HG02763 (cell line): Measurements from ENCODE around the gene CCDC71L.
"Not testable (repeated sequence)": the region's sequence is repeated elsewhere in the genome, so short reads cannot be mapped to it uniquely, and the experiment has no call there.

Experiments
- ATAC-seq: cut with Tn5 transposase; IDR thresholded peaks from one replicate; pipeline ENCODE4 v1.9.1; 2021; ENCODE audit warnings: mild to moderate bottlenecking, moderate library complexity; ENCODE audit not compliant: unreplicated experiment

CCDC71L gene

DNA sequence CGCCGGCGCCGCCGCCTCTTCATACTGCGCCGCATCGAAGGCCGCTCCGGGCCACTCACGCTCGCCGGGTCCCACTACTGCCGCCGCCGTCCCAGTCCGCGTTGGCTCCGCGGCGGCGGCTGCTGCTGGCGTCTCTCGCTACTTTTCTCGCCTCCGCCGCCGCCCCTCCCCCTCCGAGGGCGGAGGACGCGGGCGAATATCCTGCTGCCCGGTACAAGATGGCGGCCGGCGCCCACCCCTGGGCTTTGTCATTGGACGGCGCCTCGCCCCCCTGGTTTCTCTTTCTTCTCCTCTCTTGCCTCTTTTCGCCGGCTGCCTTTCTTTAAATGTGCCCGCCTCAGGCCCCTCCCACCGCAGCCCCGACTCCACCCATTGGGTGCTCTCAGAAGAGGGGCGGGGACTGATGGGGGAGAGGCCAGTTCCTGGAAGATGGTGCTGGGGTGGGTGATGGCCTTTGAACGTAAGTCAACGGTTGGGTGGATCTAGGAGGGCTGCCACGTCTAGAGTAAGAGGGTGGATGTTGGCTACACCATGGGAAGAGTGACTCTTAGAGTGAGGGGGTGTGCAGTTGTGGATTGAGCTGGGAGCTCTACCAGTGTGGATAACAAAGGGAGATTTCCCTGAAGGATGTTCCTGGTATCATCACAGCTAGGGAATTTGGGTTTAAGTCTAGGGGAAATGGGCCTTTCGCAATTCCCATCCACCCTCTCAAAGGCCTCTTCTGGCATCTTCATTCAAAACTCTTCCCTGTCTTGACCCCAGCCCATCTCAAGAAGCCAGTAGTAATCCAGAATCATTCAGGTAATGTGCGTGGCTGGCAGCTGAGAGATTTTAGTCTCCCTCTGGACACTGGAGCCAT is at the start of gene CCDC71L:
Gene CCDC71L (minus strand): TSS at position 297 of the 859 bp plus-strand sequence. CDS start 262 bp downstream, at position 35.
- ATAC-seq = peak; percentile 75

DNA sequence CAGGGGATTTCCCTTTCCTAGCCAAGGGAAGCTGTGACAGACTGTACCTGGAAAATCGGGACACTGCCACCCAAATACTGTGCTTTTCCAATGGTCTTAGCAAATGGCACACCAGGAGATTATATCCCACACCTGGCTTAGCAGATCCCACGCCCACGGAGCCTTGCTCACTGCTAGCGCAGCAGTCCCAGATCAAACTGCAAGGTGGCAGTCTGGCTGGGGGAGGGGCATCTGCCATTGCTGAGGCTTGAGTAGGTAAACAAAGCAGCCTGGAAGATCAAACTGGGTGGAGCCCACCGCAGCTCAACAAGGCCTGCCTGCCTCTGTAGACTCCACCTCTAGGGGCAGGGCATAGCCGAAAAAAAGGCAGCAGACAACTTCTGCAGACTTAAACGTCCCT is 48.6 kb upstream of the CCDC71L start:
- not testable (repeated sequence) for ATAC-seq

DNA sequence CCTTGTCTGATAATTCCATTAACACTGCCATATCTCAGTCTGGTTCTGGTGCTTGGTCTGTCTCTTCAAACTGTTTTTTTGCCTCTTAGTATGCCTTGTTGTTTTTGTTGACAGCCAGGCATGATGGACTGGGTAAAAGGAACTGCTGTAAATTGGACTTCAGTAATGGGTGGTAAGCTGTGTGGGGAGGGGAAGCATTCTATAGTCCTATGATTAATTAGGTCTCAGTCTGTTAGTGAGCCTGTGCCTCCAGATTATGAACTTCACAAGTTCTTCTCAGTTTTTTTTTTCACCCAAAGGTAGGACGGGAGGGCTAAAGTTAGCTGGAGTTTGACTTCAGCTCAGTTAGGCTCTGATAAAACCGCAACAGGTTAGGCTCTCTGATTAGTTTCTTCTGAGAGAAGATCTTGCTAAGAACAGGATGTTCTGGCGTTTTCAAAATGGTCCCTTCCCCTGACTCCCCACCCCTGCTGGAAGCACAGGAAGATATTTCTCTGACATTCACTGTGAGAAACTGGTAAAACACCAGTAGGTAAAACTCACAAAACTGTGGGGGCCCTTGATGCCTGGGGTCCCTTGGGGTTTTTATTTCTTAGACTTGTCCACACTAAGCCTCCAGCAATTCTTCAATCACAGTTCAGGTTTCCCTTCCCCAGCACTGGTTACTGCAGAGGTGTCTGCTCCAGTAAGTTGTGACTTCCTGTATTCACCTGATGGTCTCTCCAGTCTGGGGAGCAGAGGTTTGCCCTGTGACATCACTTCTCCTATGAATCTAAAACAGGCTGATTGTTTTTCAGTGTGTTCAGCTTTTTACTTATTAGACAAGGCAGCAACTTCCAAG is 43.3 kb upstream of the CCDC71L start:
- ATAC-seq = no peak

DNA sequence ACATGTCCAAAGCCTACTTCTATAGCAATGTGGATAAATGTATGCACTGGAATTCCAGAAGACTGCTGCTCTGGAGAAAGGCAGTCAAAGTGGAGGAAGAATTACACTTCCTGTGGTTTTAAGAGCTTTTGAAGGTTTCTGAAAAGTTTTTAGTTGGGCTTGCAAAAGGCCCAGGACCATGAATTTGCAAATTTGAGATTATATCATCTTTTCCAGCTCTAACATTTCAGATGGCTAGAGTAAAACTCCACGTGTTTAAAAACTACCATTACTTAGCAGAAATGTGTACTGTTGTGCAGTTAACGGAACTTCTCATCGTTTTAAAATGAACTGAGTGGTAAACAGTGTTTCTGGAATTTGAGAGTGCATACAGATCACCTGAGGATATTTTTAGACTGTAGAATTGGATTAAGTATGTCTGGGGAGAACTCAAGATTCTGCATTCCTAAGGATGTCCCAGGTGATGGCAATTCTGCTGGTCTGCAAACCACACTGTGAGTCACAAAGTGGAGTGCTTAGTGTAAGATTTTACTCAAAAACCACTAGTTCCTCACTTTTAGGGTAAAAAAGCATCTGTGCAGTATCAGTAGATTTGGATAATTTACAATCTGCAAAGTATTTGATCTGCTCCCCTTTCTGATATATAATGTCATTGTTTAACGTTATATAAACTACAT is 32.9 kb upstream of the CCDC71L start:
- ATAC-seq = no peak

DNA sequence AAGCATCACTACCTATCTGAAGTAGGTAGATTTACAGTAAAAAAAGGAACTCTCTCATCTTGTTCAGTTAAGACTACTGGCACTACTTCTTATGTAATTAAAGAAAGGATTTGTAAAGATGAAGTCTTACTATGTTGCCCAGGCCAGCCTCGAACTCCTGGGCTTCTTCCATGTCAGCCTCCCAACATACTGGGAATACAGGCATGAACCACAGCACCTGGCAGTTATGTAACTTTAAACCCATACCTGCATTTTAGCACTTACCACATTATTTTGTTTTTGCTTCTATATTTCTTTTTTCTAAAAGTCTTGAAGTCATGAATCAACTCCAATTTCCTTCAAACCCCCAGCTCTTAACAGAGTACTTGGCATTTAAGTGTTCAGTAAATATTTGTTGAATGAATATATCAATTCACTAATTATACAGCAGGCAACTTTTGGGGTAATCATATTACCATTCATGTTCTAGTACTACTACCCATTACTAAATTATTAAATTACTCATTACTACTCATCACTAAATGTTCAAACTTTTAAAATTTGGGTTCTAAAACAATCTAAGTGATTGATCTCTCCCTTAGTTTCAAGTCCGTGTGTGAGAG is 31.6 kb upstream of the CCDC71L start:
- ATAC-seq = no peak

DNA sequence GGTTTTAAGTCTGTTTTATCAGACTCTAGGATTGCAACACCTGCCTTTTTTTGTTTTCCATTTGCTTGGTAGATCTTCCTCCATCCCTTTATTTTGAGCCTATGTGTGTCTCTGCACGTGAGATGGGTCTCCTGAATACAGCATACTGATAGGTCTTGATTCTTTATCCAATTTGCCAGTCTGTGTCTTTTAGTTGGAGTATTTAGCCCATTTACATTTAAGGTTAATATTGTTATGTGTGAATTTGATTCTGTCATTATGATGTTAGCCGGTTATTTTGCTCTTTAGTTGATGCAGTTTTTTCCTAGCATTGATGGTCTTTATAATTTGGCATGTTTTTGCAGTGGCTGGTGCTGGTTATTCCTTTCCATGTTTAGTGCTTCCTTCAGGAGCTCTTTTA is 27.2 kb upstream of the CCDC71L start:
- not testable (repeated sequence) for ATAC-seq

DNA sequence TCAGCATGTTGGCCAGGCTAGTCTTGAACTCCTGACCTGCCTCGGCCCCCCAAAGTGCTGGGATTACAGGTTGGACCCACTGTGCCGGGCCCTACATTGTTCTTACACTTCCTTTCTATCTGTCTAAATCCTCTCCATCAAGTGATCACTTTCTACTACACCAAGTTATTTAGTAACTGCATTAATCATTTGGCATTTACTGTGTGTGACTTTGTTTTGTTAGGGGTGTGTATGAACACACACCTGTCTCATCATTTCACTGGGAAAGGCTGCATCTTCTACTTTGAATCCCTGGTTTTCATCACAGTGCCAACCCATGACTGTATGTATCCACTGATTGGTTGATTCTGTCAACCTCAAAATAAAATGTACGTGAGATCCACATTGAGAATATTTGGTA is 23.0 kb upstream of the CCDC71L start:
- no peak for ATAC-seq

DNA sequence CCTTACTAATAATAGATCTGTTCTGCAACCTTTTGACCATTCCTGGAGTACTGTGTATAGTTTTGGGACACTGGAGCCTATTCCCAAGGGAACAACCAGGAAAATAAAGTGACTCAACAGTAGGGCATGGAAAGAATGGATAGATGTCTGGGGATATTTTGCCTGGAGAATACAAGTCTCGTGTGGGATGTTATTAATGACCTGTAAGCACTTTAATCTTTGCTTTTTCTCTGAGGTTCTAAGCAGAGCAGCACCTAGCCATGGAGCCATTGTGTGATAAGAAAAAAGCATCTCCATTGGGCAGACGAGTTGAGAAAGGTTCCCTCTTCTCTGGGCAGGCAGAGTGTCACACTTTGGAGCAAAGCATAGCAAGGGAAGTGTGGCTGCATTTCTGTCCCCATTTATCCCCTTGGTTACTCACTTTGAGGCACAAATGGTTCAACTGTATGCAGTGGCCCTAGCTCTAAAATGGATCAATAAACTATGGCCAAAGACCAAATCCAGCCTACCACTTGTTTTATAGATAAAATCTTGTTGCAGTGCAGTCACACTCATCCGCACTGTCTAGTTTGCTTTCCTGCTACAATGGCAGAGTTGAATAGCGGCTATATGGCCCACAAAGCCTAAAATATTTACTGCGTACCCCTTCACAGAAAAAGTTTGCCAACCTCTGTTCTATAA is 21.0 kb upstream of the CCDC71L start:
- no peak for ATAC-seq

DNA sequence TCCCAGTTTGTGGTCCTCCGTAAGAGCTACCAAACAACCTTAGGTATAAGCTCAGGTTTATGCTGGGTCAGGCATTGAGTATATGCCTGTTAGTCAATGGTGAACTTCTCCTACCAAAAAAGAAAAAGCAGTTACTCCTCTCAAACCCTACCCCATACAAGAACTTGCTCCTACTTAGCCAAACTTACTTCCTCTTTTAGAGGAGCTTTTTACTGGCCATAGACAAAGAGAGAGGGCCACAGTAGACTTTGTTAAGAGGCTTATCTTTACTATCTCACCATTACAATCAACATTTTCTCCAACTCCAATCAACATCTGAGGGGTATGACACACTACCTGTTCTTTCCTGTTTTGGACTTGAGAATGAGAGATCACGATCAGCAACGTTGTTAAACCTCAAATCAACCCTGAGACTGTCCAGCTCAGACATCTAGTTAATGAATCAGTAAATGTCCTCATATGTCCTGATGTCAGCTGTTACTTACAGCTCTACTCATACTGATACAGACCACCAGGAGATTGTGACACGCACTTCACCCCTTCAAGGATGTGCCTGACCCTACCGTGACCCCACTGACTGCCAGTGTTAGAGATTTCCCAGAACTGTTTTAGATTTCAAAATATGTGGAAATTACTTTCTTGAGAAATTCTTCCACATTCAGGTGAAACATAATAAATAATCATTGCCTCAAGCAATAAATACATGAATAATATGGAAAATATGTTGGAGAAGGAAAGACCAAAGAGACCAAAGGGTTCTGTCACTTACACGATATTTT is 18.4 kb upstream of the CCDC71L start:
- peak; percentile 50 for ATAC-seq

DNA sequence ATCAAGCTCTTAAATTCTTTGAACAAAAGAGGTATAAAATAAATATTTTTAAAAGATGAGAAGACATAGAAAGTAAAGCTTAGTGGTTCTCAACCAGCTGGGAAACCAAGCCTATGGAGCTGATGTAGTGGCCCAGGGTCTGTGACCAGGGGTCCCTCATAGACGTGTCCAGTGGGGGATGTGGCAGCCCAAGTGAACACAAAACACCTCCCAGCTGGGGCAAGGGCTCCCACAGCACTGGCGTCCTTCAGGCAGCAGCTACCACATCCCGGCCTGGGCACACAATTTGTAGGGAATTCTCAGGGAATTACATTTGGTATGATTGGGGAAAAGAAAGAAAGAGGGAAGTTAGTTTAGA is 17.8 kb upstream of the CCDC71L start:
- ATAC-seq = no peak

DNA sequence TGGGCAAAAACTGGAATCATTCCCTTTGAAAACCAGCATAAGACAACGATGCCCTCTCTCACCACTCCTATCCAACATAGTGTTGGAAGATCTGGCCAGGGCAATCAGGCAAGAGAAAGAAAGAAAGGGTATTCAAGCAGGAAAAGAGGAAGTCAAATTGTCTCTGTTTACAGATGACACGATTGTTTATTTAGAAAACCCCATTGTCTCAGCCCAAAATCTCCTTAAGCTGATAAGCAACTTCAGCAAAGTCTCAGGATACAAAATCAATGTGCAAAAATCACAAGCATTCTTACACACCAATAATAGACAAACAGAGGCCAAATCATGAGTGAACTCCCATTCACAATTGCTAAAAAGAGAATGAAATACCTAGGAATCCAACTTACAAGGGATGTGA is 15.5 kb upstream of the CCDC71L start:
- not testable (repeated sequence) for ATAC-seq

DNA sequence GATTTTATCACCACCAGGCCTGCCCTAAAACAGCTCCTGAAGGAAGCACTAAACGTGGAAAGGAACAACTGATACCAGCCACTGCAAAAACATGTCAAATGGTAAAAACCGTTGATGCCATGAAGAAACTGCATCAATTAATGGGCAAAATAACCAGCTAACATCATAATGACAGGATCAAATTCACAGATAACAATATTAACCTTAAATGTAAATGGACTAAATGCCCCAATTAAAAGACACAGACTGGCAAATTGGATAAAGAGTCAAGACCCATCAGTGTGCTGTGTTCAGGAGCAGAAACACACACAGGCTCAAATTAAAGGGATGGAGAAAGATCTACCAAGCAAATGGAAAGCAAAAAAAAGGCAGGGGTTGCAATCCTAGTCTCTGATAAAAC is 12.7 kb upstream of the CCDC71L start:
- ATAC-seq = not testable (repeated sequence)

DNA sequence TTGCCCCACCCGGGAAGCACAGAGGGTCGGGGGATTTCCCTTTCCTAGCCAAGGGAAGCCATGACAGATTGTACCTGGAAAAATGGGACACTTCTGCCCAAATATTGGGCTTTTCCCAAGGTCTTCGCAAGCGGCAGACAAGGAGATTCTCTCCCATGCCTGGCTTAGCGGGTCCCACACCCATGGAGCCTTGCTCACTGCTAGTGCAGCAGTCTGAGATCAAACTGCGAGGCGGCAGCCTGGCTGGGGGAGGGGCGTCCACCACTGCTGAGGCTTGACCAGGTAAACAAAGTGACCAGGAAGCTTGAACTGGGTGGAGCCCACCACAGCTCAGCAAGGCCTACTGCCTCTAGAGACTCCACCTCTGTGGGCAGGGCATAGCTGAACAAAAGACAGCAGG is 11.0 kb upstream of the CCDC71L start:
- not testable (repeated sequence) for ATAC-seq

DNA sequence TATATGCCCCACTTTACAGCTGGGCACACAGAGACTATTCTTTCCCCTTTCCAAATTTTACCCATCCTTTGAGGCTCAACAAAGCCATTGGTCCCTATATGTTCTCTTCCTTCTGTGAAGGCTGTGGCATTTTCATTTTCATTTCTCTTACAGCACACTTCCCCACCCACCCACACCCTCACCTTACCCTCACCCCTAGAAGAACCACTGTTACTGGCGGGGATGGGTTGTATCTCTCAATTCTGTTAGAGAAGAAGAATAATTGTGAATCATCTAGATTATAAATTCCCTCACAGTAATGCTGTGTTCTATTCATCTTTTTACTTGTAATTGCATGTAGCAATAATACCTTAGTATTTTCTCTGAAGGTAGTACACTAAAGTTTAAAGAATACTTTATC is 10.2 kb upstream of the CCDC71L start:
- no peak for ATAC-seq

DNA sequence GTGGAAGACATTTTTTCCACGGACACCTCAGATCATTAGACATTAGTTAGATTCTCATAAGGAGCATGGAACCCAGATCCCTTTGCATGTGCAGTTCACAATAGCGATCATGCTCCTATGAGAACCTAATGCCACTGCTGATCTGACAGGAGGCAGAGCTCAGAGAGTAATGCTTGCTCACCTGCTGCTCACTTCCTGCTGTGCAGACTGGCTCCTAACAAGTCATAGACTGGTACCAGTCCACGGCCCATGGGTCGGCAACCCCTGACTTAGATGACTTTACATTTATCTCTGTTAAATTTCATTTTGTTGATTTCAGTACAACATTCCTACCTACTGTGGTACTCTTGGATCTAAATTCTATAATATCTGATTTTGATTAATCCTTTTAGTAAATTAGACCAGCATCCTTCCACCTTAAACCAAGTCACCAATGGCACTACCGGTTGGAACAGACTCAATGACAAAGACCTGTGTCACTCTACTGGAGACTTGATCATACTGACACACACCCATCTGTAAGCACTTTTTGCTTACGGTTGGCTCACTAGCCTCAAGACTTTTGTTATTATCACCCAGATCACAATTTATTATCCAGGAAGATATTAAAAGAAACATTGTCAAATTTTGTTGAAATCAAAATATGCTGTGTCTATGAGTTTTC is 8.0 kb upstream of the CCDC71L start:
- ATAC-seq = no peak

DNA sequence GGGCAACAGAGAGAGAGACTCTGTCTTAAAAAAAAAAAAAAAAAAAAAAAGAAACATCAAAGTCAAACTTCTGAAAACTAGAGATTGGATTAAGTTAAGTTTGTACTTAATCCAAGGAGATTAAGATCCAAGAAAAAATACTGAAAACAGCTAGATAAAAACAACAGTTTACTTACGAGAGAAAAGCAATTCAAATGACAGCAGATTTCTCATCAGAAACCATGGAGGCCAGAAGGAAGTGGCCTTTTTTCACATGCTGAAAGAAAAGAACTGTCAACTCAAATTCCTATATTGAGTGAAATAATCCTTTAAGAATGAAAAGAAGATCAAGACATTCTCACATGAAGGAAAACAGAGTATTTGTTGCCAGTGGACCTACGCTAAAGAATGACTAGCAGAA is 5.4 kb upstream of the CCDC71L start:
- ATAC-seq = no peak

DNA sequence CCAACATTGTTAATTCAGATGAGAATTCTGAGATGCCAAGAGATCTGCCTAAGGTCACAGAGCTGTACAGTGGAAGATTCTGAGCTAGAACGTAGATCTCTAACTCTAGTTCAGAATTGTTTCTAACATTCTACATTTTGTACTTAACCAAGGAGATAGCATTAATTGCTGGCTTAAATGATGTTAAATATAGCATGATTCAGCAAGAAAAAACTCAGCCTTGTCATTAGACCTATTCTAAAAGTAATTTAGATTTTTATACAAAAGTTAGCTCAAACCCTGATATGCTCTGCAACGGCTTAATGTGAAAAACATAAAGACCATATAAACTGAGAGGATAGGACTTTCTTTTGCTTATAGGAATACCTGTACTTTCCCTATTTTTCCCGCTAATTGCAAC is 3.4 kb upstream of the CCDC71L start:
- ATAC-seq = no peak

DNA sequence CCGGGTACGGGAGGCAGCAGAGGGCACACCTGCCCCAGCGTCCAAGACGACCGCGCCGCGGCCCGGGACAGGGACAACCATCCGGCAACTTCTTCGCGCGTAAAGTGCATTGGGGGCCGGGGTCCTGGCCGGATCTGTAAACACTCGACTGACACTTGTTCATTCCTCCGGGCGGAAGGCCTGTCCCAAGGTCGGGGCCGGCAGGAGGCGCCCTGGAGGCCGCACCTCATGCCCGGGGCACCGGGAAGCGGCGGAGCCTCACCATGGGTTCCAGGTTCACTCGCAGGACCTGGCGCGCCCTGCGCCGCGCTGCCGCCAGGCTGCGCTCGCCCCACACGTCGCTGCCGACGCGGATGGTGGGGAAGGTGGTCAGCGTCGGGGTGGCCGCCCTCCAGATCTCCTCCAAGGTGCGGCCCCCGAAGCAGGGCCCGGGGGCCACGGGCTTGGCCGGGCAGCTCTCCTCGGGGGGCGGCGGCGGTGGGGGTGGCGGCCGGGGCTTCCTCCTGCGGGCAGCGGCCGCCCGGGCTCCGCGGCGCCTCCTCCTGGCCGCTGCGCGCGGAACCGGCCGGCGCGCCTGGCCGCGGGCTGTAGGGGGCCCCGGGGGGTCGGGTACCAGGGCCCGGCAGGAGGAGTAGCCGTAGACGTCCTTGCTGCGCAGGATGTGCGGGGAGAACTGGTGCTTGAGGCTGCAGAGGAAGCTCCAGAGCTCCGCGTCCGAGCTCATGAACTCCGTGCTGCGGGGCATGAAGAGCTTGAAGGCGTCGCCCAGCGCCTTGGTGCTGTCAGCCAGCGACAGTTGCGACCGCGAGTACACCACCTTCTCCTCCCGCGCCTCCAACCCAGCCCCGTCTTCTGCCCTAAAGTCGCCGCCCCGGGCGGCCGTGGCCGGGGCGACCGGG is 746 bp downstream of the CCDC71L start:
- ATAC-seq = peak; percentile 55
